H1 (cell line): ENCODE measurements around the gene ANO6. TPM values are rescaled to one million over a fixed set of nuclear protein-coding genes. Genes with fewer than 3 reads are reported as not detected.

Experiments used
- CTCF ChIA-PET: fragments of 300-600 bp; sonication (Branson Sonifier 250); formaldehyde crosslinking; loops from one replicate; lab custom pipeline; 2021; ENCODE audit not compliant: partially characterized antibody; lab: Charles Lee
- POLR2A ChIA-PET: fragments of 300-600 bp; sonication (Branson Sonifier 250); formaldehyde crosslinking; loops from one replicate; lab custom pipeline; 2021; ENCODE audit warnings: inconsistent platforms; ENCODE audit not compliant: partially characterized antibody; lab: Charles Lee
- DNase-seq, 2 experiments: peaks; one replicate each; pipeline versions ENCODE4 v3.0.0 to v3.0.0-alpha.2; 2010 to 2022; ENCODE audit warnings: low spot score in 2 of 2, low read depth in 1 of 2, mixed read lengths in 1 of 2
- FAIRE-seq: peaks from 2 replicates; lab custom pipeline; 2011; peaks lifted over from hg19 to GRCh38; lab: Jason Lieb, UNC
- H2AFZ ChIP-seq: 2 replicates; pipeline ENCODE4 v1.8.1; 2012; ENCODE audit warnings: low read length, inconsistent platforms
- H2AK5ac ChIP-seq: 2 replicates; pipeline ENCODE4 v1.6.1; 2013; ENCODE audit warnings: low read depth, low read length
- H2BK120ac ChIP-seq: replicated peaks from 2 replicates; pipeline ENCODE3; 2013; ENCODE audit warnings: low read depth, low read length, inconsistent platforms
- H2BK12ac ChIP-seq: 2 replicates; pipeline ENCODE4 v1.6.1; 2013; ENCODE audit warnings: low read depth, low read length
- H2BK15ac ChIP-seq: 2 replicates; pipeline ENCODE4 v1.6.1; 2013; ENCODE audit warnings: low read length
- H2BK20ac ChIP-seq: 2 replicates; pipeline ENCODE4 v1.6.1; 2013; ENCODE audit warnings: low read length
- H2BK5ac ChIP-seq: 2 replicates; pipeline ENCODE4 v1.6.1; 2013; ENCODE audit warnings: low read depth, low read length
- H3K14ac ChIP-seq: 2 replicates; pipeline ENCODE4 v1.6.1; 2013; ENCODE audit warnings: inconsistent platforms; ENCODE audit not compliant: insufficient read length
- H3K18ac ChIP-seq: 2 replicates; pipeline ENCODE4 v1.6.1; 2013; ENCODE audit warnings: low read length; ENCODE audit errors: extremely low read depth
- H3K23ac ChIP-seq: 2 replicates; pipeline ENCODE4 v1.6.1; 2013; ENCODE audit warnings: inconsistent platforms; ENCODE audit not compliant: insufficient read length
- H3K23me2 ChIP-seq: 2 replicates; pipeline ENCODE4 v1.6.1; 2013; ENCODE audit warnings: low read depth, low read length
- H3K27ac ChIP-seq: 2 replicates; pipeline ENCODE4 v1.6.1; 2011; ENCODE audit warnings: low read depth, low read length, inconsistent platforms
- H3K27me3 ChIP-seq, 4 experiments: replicated peaks in 1 of 4; 1 replicate in 1 of 4; 2 replicates in 3 of 4; pipeline versions ENCODE4 v1.6.1 to v1.8.1; 2011 to 2013; ENCODE audit warnings: low read length in 3 of 4, mild to moderate bottlenecking in 3 of 4, inconsistent platforms in 2 of 4, mixed read lengths in 2 of 4, moderate library complexity in 1 of 4; ENCODE audit not compliant: control insufficient read depth in 3 of 4, insufficient read depth in 3 of 4; ENCODE audit errors: extremely low read depth in 1 of 4
- H3K36me3 ChIP-seq, 4 experiments: 2 replicates each; pipeline versions ENCODE4 v1.6.1 to v1.8.1; 2011 to 2013; ENCODE audit warnings: mild to moderate bottlenecking in 4 of 4, low read length in 3 of 4, moderate library complexity in 2 of 4, control low read depth in 1 of 4, inconsistent platforms in 1 of 4; ENCODE audit not compliant: insufficient read depth in 4 of 4, control insufficient read depth in 2 of 4
- H3K4ac ChIP-seq: replicated peaks from 2 replicates; pipeline ENCODE3; 2013; ENCODE audit warnings: low read length, low read depth, mixed read lengths, inconsistent platforms; ENCODE audit not compliant: insufficient read length
- H3K4me1 ChIP-seq, 4 experiments: replicated peaks in 1 of 4; 1 replicate in 1 of 4; 2 replicates in 3 of 4; pipeline versions ENCODE4 v1.6.1 to v1.8.1; 2011 to 2013; ENCODE audit warnings: low read length in 3 of 4, inconsistent platforms in 2 of 4, mixed read lengths in 1 of 4; ENCODE audit not compliant: insufficient read depth in 4 of 4, control insufficient read depth in 3 of 4
- H3K4me2 ChIP-seq, 2 experiments: 2 replicates each; pipeline versions ENCODE4 v1.6.1 to v1.8.1; 2011 to 2013; ENCODE audit warnings: low read depth in 2 of 2, low read length in 2 of 2, control low read depth in 1 of 2, inconsistent platforms in 1 of 2, mild to moderate bottlenecking in 1 of 2; ENCODE audit not compliant: insufficient read depth in 1 of 2
- H3K4me3 ChIP-seq, 4 experiments: fragments of 200-600, 300-600 bp in 1 of 4; sonication (generic), shearing (Covaris generic), sonication (Bioruptor Twin) in 1 of 4; 2 replicates each; pipeline versions ENCODE4 v1.5.1 to v1.8.1; 2011 to 2016; ENCODE audit warnings: low read length in 4 of 4, low read depth in 3 of 4, control low read depth in 2 of 4, inconsistent platforms in 2 of 4, mild to moderate bottlenecking in 2 of 4, mixed read lengths in 1 of 4, moderate library complexity in 1 of 4; ENCODE audit not compliant: insufficient read depth in 2 of 4; ENCODE audit errors: extremely low read depth in 1 of 4
- H3K56ac ChIP-seq: replicated peaks from 2 replicates; pipeline ENCODE3; 2013; ENCODE audit warnings: low read depth, mild to moderate bottlenecking, mixed read lengths, low read length, inconsistent platforms; ENCODE audit not compliant: insufficient read length
- H3K79me1 ChIP-seq: 2 replicates; pipeline ENCODE4 v1.6.1; 2013; ENCODE audit warnings: low read depth, low read length, control low read depth
- H3K79me2 ChIP-seq, 2 experiments: 2 replicates each; pipeline versions ENCODE4 v1.6.1 to v1.8.1; 2012 to 2013; ENCODE audit warnings: low read length in 2 of 2, mild to moderate bottlenecking in 2 of 2, inconsistent platforms in 1 of 2; ENCODE audit not compliant: insufficient read depth in 2 of 2, control insufficient read depth in 1 of 2
- H3K9ac ChIP-seq, 4 experiments: replicated peaks in 1 of 4; 1 replicate in 1 of 4; 2 replicates in 3 of 4; pipeline versions ENCODE4 v1.6.1 to v1.8.1; 2011 to 2013; ENCODE audit warnings: low read depth in 3 of 4, low read length in 3 of 4, control low read depth in 2 of 4, mild to moderate bottlenecking in 2 of 4, moderate library complexity in 2 of 4, inconsistent platforms in 1 of 4; ENCODE audit errors: extremely low read depth in 1 of 4
- H3K9me3 ChIP-seq, 2 experiments: 2 replicates each; pipeline versions ENCODE4 v1.6.1 to v1.8.1; 2012 to 2013; ENCODE audit warnings: mild to moderate bottlenecking in 2 of 2, moderate library complexity in 2 of 2, control low read depth in 1 of 2, inconsistent platforms in 1 of 2, low read depth in 1 of 2, low read length in 1 of 2, mixed read lengths in 1 of 2; ENCODE audit not compliant: insufficient read depth in 2 of 2
- H4K20me1 ChIP-seq, 2 experiments: replicated peaks in 1 of 2; 2 replicates each; pipeline versions ENCODE3 to v1.8.1; 2011 to 2013; ENCODE audit warnings: inconsistent platforms in 2 of 2, low read length in 2 of 2, mild to moderate bottlenecking in 1 of 2; ENCODE audit not compliant: insufficient read depth in 2 of 2, control insufficient read depth in 1 of 2
- H4K5ac ChIP-seq: 2 replicates; pipeline ENCODE4 v1.6.1; 2013; ENCODE audit warnings: low read length, low read depth, mixed read lengths, inconsistent platforms; ENCODE audit not compliant: insufficient read length
- H4K8ac ChIP-seq: 2 replicates; pipeline ENCODE4 v1.8.0; 2013; ENCODE audit warnings: mild to moderate bottlenecking, moderate library complexity, low read length, inconsistent platforms; ENCODE audit not compliant: insufficient read depth; ENCODE audit errors: extremely low read depth
- H4K91ac ChIP-seq: replicated peaks from 2 replicates; pipeline ENCODE3; 2013; ENCODE audit warnings: low read length, mixed read lengths, inconsistent platforms; ENCODE audit not compliant: insufficient read length
- ATF2 ChIP-seq: IDR thresholded peaks from 2 replicates; pipeline ENCODE4 v1.6.1; 2012; ENCODE audit warnings: low read length, inconsistent platforms
- CREB1 ChIP-seq: IDR thresholded peaks from 2 replicates; pipeline ENCODE4 v1.6.1; 2012; ENCODE audit warnings: inconsistent platforms
- GTF2F1 ChIP-seq: IDR thresholded peaks from 2 replicates; pipeline ENCODE4 v1.6.1; 2012; ENCODE audit warnings: low read depth, low read length, improper control_type of control experiment, borderline replicate concordance
- HDAC2 ChIP-seq, 2 experiments: fragments of 300-600 bp in 1 of 2; sonication (generic) in 1 of 2; IDR thresholded peaks; 2 replicates each; pipeline ENCODE4 v1.6.1; 2011 to 2012; ENCODE audit warnings: low read depth in 2 of 2, low read length in 2 of 2, mild to moderate bottlenecking in 2 of 2, moderate library complexity in 2 of 2, borderline replicate concordance in 1 of 2, inconsistent platforms in 1 of 2
- MAX ChIP-seq: IDR thresholded peaks from 2 replicates; pipeline ENCODE4 v1.6.1; 2012; ENCODE audit warnings: inconsistent platforms
- NRF1 ChIP-seq: IDR thresholded peaks from 2 replicates; pipeline ENCODE4 v1.6.1; 2011; ENCODE audit warnings: mild to moderate bottlenecking, low read depth, low read length, improper control_type of control experiment
- SAP30 ChIP-seq: fragments of 300-600 bp; sonication (generic); IDR thresholded peaks from 2 replicates; pipeline ENCODE4 v1.7.1; 2012; ENCODE audit warnings: low read length, moderate library complexity, mild to moderate bottlenecking, inconsistent platforms; ENCODE audit not compliant: insufficient read depth, insufficient replicate concordance
- WGBS, 2 experiments: shearing (Covaris generic) in 1 of 2; methylation state at CpG; one replicate each; pipeline versions ENCODE4 v1.1.6 to v1.1.7; 2013 to 2015; ENCODE audit warnings: low lambda C conversion rate in 2 of 2, mixed read lengths in 2 of 2, inconsistent platforms in 1 of 2, low coverage in 1 of 2, missing lambda C conversion rate in 1 of 2; ENCODE audit not compliant: insufficient replicate concordance in 2 of 2, insufficient coverage in 1 of 2, insufficient read length in 1 of 2; ENCODE audit errors: extremely low coverage in 1 of 2, missing lambda C conversion rate in 1 of 2; 5-methylcytosine and 5-hydroxymethylcytosine counted together
- polyA plus RNA-seq, 7 experiments: library from polyadenylated mRNA; depleted of rRNA in 3 of 7; stranded (reverse) in 5 of 7; unstranded in 2 of 7; fragments of >200 nt in 5 of 7; fragments of 200-250 nt in 2 of 7; gene quantifications; 1 replicate in 5 of 7; 2 replicates in 1 of 7; 4 replicates in 1 of 7; pipeline versions ENCODE4 v1.2.1 to v1.2.3, GENCODE V29; 2011 to 2013; ENCODE audit warnings: missing spikeins in 2 of 7, mixed read lengths in 2 of 7
- total RNA-seq: library from RNA; stranded (reverse); fragmentation: NEBNext Ultra II Directional; extraction: Animal tissue kit (Norgen Biotek cat#: 25700); gene quantifications from 2 replicates; pipeline ENCODE4 v1.2.1, GENCODE V29; 2021

The ANO6 gene
- total and polyA plus RNA-seq, 2 of the 8 experiments (the other 6 are each of a cell fraction or from before 2014, with no cell fraction given), result 15.1 to 39.7 TPM

- Histone ChIP-seq H4K5ac (no peak overlapping the region), H3K23ac (no peak overlapping the region), H3K27me3 (peaks cover 0 to 2% (median 0%) of the 10 kb centered on the region in 4 experiments; a peak in 3 of 7 replicates), H3K18ac (no peak overlapping the region), H3K79me2 (no peaks in the 10 kb centered on the region), H3K4me3 (no peak overlapping the region), H3K36me3 (no peaks in the 10 kb centered on the region), H2AK5ac (no peak overlapping the region), H3K9ac (no peak overlapping the region), H2AFZ (no peak overlapping the region), H2BK20ac (no peak overlapping the region), H3K27ac (no peak overlapping the region), H3K9me3 (peaks cover 1% of the 10 kb centered on the region in 2 experiments; a peak in 1 of 4 replicates), H3K14ac (no peak overlapping the region), H2BK12ac (no peak overlapping the region), H3K4me2 (no peak overlapping the region), H2BK5ac (no peak overlapping the region), H2BK120ac (no peak overlapping the region), H3K56ac (no peak overlapping the region), H4K8ac (no peak overlapping the region), H3K4ac (no peak overlapping the region), H2BK15ac (no peak overlapping the region), H4K91ac (no peak overlapping the region), H3K79me1 (no peaks in the 10 kb centered on the region), H4K20me1 (no peaks in the 10 kb centered on the region), H3K4me1 (peaks cover 4 to 27% (median 11%) of the 10 kb centered on the region in 4 experiments; a peak in 5 of 7 replicates), H3K23me2 (no peaks in the 10 kb centered on the region)
- CTCF ChIA-PET, result interaction anchor here (1.3 kb wide), 1 partner anchor 215 kb away, joined by 3 read pairs; no protein-coding TSS in a partner anchor
- DNase-seq (no peak), FAIRE-seq (no peak)
- POLR2A ChIA-PET, result no interaction called here
- WGBS, 2 experiments, result 67% methylated on average over 3 of the region's 3 CpGs; no CpG with 5 or more reads in 1 of the 2 experiments
- TF ChIP-seq ATF2, result no peak
- no peak for TF ChIP-seq MAX
- no peak for TF ChIP-seq NRF1
- no peak for TF ChIP-seq SAP30
- TF ChIP-seq HDAC2 (IDR thresholded peaks at IDR 0.05; ENCODE audit: borderline replicate concordance in 1 of 2, low read depth in 2 of 2, low read length in 2 of 2), result no peak
- no peak for TF ChIP-seq GTF2F1
- no peak for TF ChIP-seq CREB1
Measured at GRCh38 chr12:45435945-45436710, 220.2 kb downstream of the ANO6 start.
